Ishikawa (cell line): ENCODE data around the gene MYO7B.

Source experiments
- CEBPB ChIP-seq: IDR thresholded peaks from 2 replicates; pipeline ENCODE4 v1.6.1; 2012
- CREB1 ChIP-seq: IDR thresholded peaks from 2 replicates; pipeline ENCODE4 v1.6.1; 2012; ENCODE audit warnings: low read depth
- EGR1 ChIP-seq: IDR thresholded peaks from 2 replicates; pipeline ENCODE4 v1.6.1; 2012
- EP300 ChIP-seq: IDR thresholded peaks from 2 replicates; pipeline ENCODE4 v1.6.1; 2012; ENCODE audit warnings: borderline replicate concordance
- FOXM1 ChIP-seq: IDR thresholded peaks from 2 replicates; pipeline ENCODE4 v1.6.1; 2012; ENCODE audit warnings: low read depth, borderline replicate concordance
- MAX ChIP-seq: IDR thresholded peaks from 2 replicates; pipeline ENCODE4 v1.6.1; 2012
- NFIC ChIP-seq: IDR thresholded peaks from 2 replicates; pipeline ENCODE4 v1.6.1; 2012
- RAD21 ChIP-seq: IDR thresholded peaks from 2 replicates; pipeline ENCODE4 v1.6.1; 2012; ENCODE audit warnings: low read depth
- REST ChIP-seq: IDR thresholded peaks from 2 replicates; pipeline ENCODE4 v1.6.1; 2012; ENCODE audit warnings: low read depth, mild to moderate bottlenecking
- TAF1 ChIP-seq: IDR thresholded peaks from 2 replicates; pipeline ENCODE4 v1.6.1; 2012; ENCODE audit warnings: low read depth, mild to moderate bottlenecking
- TCF12 ChIP-seq: IDR thresholded peaks from 2 replicates; pipeline ENCODE4 v1.6.1; 2012; ENCODE audit warnings: low read depth
- TEAD4 ChIP-seq: IDR thresholded peaks from 2 replicates; pipeline ENCODE4 v1.6.1; 2012
- USF1 ChIP-seq: IDR thresholded peaks from 2 replicates; pipeline ENCODE4 v1.6.1; 2012
- YY1 ChIP-seq: IDR thresholded peaks from 2 replicates; pipeline ENCODE4 v1.6.1; 2012; ENCODE audit warnings: low read depth
- ZBTB7A ChIP-seq: IDR thresholded peaks from 2 replicates; pipeline ENCODE4 v1.6.1; 2012; ENCODE audit warnings: low read depth

MYO7B gene

GRCh38 chr2:127627740-127628571, 92.5 kb downstream of the MYO7B start:
- TF ChIP-seq ZBTB7A: no peak
- no peak for TF ChIP-seq TAF1
- no peak for TF ChIP-seq TEAD4
- no peak for TF ChIP-seq RAD21
- TF ChIP-seq REST: no peak
- no peak for TF ChIP-seq TCF12
- no peak for TF ChIP-seq YY1
- no peak for TF ChIP-seq NFIC
- no peak for TF ChIP-seq CREB1
- no peak for TF ChIP-seq USF1
- TF ChIP-seq EP300: no peak
- TF ChIP-seq MAX: no peak

DNA sequence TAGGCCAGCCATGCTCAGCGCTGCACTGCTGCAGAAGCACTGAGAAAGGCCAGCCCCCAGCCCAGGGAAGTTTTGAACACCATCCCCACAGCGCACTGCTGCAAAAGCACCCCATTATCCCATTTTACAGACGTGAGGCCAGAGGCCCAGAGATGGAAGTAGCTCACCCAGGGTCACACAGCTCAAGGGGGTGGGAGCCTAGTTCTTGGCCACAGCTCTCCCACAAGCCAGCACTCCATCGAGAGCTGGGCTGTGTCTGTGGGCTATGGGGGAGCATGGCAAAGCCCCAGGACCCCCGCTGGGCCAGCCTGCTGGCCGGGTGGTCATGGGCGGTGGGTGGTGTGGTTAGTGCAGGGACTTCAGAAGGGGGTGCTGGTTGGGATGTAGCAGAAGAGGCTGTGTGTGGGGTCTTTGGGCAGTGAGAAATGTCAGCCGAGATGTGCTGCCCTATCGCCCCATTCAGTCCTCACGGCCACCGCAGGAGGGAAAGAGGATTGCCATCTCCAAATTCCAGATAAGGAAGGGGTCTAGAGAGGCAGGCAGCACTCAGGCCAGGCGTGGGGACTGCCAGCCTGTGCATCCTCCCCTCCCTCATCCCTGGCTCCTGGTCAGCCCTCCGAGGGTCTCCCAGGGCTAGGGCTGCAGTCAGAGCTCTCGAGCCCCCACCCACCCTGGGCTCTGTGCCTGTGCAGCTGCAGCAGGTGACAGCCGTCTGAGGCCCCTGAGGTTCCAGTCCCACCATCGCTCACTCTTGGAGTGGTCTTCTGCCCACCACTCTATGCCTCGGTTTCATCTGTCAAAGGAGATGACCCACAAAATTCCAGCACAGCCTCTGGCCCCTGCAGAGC, 93.5 kb downstream of the MYO7B start:
- no peak for TF ChIP-seq CREB1
- TF ChIP-seq CEBPB: no peak
- no peak for TF ChIP-seq USF1
- no peak for TF ChIP-seq EP300
- no peak for TF ChIP-seq TEAD4
- TF ChIP-seq NFIC: no peak
- no peak for TF ChIP-seq TAF1
- no peak for TF ChIP-seq EGR1
- no peak for TF ChIP-seq REST
- TF ChIP-seq FOXM1: no peak
- no peak for TF ChIP-seq TCF12
- no peak for TF ChIP-seq ZBTB7A
- TF ChIP-seq RAD21: no peak
- no peak for TF ChIP-seq MAX
- TF ChIP-seq YY1: no peak

- no peak for TF ChIP-seq CREB1
- no peak for TF ChIP-seq EP300
- TF ChIP-seq NFIC: no peak
- no peak for TF ChIP-seq CEBPB
- no peak for TF ChIP-seq USF1
- TF ChIP-seq ZBTB7A: no peak
- TF ChIP-seq MAX: no peak
- no peak for TF ChIP-seq EGR1
- TF ChIP-seq YY1: no peak
- no peak for TF ChIP-seq RAD21
- no peak for TF ChIP-seq TCF12
- no peak for TF ChIP-seq REST
- no peak for TF ChIP-seq TEAD4
- TF ChIP-seq TAF1: no peak
- TF ChIP-seq FOXM1: no peak
Observed at GRCh38 chr2:127629637-127630036, 94.2 kb downstream of the MYO7B start.
